OCI-LY7 (cell line): ENCODE results near the gene MREG. TPM values are rescaled to one million over a fixed set of nuclear protein-coding genes. Genes with fewer than 3 reads are reported as not detected.

Source experiments
- BruUV-seq: library from RNA; stranded (reverse); fragments of 400-500 nt; replicated peaks from 2 replicates; lab custom pipeline; 2021; lab: Mats Ljungman, UMichigan
- CTCF ChIA-PET: fragments of 300-600 bp; sonication (Branson Sonifier 250); formaldehyde crosslinking; loops from one replicate; lab custom pipeline; 2022; ENCODE audit warnings: antibody characterized with exemption; ENCODE audit not compliant: unreplicated experiment; lab: Charles Lee
- POLR2A ChIA-PET: fragments of 300-600 bp; sonication (Branson Sonifier 250); formaldehyde crosslinking; loops from one replicate; lab custom pipeline; 2022; ENCODE audit warnings: antibody characterized with exemption; lab: Charles Lee
- DNase-seq: peaks from one replicate; pipeline ENCODE4 v3.0.0-alpha.2; 2015; ENCODE audit warnings: low spot score
- H2AFZ ChIP-seq: fragments of 200-600 bp; sonication (generic), shearing (Covaris generic); 2 replicates; pipeline ENCODE4 v1.6.1; 2014; ENCODE audit warnings: mild to moderate bottlenecking, antibody characterized with exemption, low read length, moderate library complexity
- H3K27ac ChIP-seq: fragments of 200-600 bp; sonication (generic); 2 replicates; pipeline ENCODE4 v1.5.1; 2014; ENCODE audit warnings: mixed run types, low read depth, mild to moderate bottlenecking, moderate library complexity, low read length, inconsistent platforms; ENCODE audit not compliant: poor library complexity, severe bottlenecking
- H3K36me3 ChIP-seq: fragments of 200-600 bp; sonication (generic); 2 replicates; pipeline ENCODE4 v1.6.1; 2014; ENCODE audit warnings: mild to moderate bottlenecking, antibody characterized with exemption, low read length, moderate library complexity, mixed read lengths; ENCODE audit not compliant: insufficient read depth
- H3K4me1 ChIP-seq: fragments of 200-600 bp; sonication (generic); 2 replicates; pipeline ENCODE4 v1.5.1; 2014; ENCODE audit warnings: mild to moderate bottlenecking, low read length; ENCODE audit not compliant: insufficient read depth, poor library complexity, severe bottlenecking
- H3K4me2 ChIP-seq: fragments of 200-600 bp; sonication (generic); 2 replicates; pipeline ENCODE4 v1.6.1; 2014; ENCODE audit warnings: mild to moderate bottlenecking, low read length
- H3K4me3 ChIP-seq: fragments of 200-600 bp; sonication (generic); 2 replicates; pipeline ENCODE4 v1.5.1; 2014; ENCODE audit warnings: mild to moderate bottlenecking, low read depth, low read length; ENCODE audit not compliant: poor library complexity, severe bottlenecking
- H3K79me2 ChIP-seq: fragments of 200-600 bp; sonication (generic); 2 replicates; pipeline ENCODE4 v1.6.1; 2016; ENCODE audit warnings: low read depth, mild to moderate bottlenecking, low read length, moderate library complexity, mixed read lengths; ENCODE audit not compliant: insufficient read depth
- H3K9me2 ChIP-seq: fragments of 200-600 bp; sonication (generic); 2 replicates; pipeline ENCODE4 v1.6.1; 2016; ENCODE audit warnings: mild to moderate bottlenecking, low read length, mixed read lengths; ENCODE audit not compliant: insufficient read depth
- H3K9me3 ChIP-seq: fragments of 200-600 bp; sonication (generic); 2 replicates; pipeline ENCODE4 v1.6.1; 2014; ENCODE audit warnings: mild to moderate bottlenecking, mixed run types, low read length, mixed read lengths
- H4K20me1 ChIP-seq: fragments of 200-600 bp; sonication (generic); 2 replicates; pipeline ENCODE4 v1.6.1; 2014; ENCODE audit warnings: mild to moderate bottlenecking, antibody characterized with exemption, low read length, moderate library complexity, mixed read lengths; ENCODE audit not compliant: insufficient read depth
- CTCF ChIP-seq: fragments of 200-600 bp; sonication (generic); conservative IDR thresholded peaks from 2 replicates; pipeline ENCODE4 v1.5.1; 2014; ENCODE audit warnings: mild to moderate bottlenecking, antibody characterized with exemption, low read length, moderate library complexity, mixed read lengths
- EZH2phosphoT487 ChIP-seq: fragments of 200-600 bp; sonication (generic); IDR thresholded peaks from 2 replicates; pipeline ENCODE4 v1.6.1; 2018; ENCODE audit warnings: low read depth, borderline replicate concordance, mild to moderate bottlenecking, mixed run types, antibody characterized with exemption, low read length, moderate library complexity, mixed read lengths
- intact Hi-C: fragments of 100-400 bp; cut with micrococcal nuclease; formaldehyde crosslinking; loops from one replicate; pipeline ENCODE4 v1.10.0; 2022; ENCODE audit not compliant: unreplicated experiment
- total RNA-seq, 2 experiments: library from RNA; depleted of rRNA in 1 of 2; stranded (reverse); fragments of >200 nt in 1 of 2; shearing (Covaris generic) in 1 of 2; gene quantifications; 2 replicates each; pipeline ENCODE4 v1.2.3, GENCODE V29; 2014 to 2022

The MREG gene
- total RNA-seq, 2 experiments from 2014 or later, result 5.6 to 9.3 TPM

GRCh38 chr2:216003876-216004696 lies 9.3 kb downstream of the MREG start:
- Histone ChIP-seq H3K4me2 (no peak overlapping the region), H3K4me1 (peaks cover 7% of the 10 kb centered on the region), H3K9me2 (no peaks in the 10 kb centered on the region), H3K9me3 (no peaks in the 10 kb centered on the region), H3K4me3 (no peak overlapping the region), H4K20me1 (no peaks in the 10 kb centered on the region), H3K36me3 (no peaks in the 10 kb centered on the region), H3K27ac (no peak overlapping the region), H3K79me2 (no peaks in the 10 kb centered on the region), H2AFZ (no peak overlapping the region)
- DNase-seq, result no peak
- ChIA-PET POLR2A (no interaction called here), CTCF (no interaction called here)
- no peak for TF ChIP-seq CTCF
- TF ChIP-seq EZH2phosphoT487, result no peak
- intact Hi-C loops, result no loop called here
- no TSS peak for BruUV-seq

GRCh38 chr2:216002693-216003092 lies 10.7 kb downstream of the MREG start:
- Histone ChIP-seq H3K9me3 (no peaks in the 10 kb centered on the region), H3K79me2 (no peaks in the 10 kb centered on the region), H3K36me3 (no peaks in the 10 kb centered on the region), H3K4me3 (no peak overlapping the region), H3K4me2 (no peak overlapping the region), H3K27ac (no peak overlapping the region), H3K9me2 (no peaks in the 10 kb centered on the region), H3K4me1 (peaks cover 7% of the 10 kb centered on the region), H2AFZ (no peak overlapping the region), H4K20me1 (no peaks in the 10 kb centered on the region)
- ChIA-PET POLR2A (no interaction called here), CTCF (no interaction called here)
- no peak for DNase-seq
- intact Hi-C loops, result no loop called here
- TF ChIP-seq EZH2phosphoT487, result no peak
- BruUV-seq, result no TSS peak

- no peak for DNase-seq
- Histone ChIP-seq H3K9me3 (no peaks in the 10 kb centered on the region), H3K4me3 (no peak overlapping the region), H3K79me2 (no peaks in the 10 kb centered on the region), H3K9me2 (no peaks in the 10 kb centered on the region), H3K4me1 (peaks cover 7% of the 10 kb centered on the region), H3K4me2 (no peak overlapping the region), H4K20me1 (no peaks in the 10 kb centered on the region), H2AFZ (no peak overlapping the region), H3K27ac (no peak overlapping the region), H3K36me3 (peaks cover under 1% of the 10 kb centered on the region; the same call in 1 of the 2 replicates)
- CTCF ChIA-PET, result no interaction called here
- POLR2A ChIA-PET, result no interaction called here
- intact Hi-C loops, result no loop called here
- no TSS peak for BruUV-seq
- TF ChIP-seq CTCF, result no peak
- TF ChIP-seq EZH2phosphoT487, result no peak
Observed at GRCh38 chr2:216002101-216002678, 11.2 kb downstream of the MREG start.
